ENCODE results near the gene MRPL2.

The MRPL2 gene

GRCh38 chr6:43097502-43097901 lies 38.3 kb upstream of the MRPL2 start:
- H3K27me3 ChIP-seq = no peaks in the 10 kb centered on the region
- no peaks in the 10 kb centered on the region for H3K36me3 ChIP-seq
- TF ChIP-seq, protein P1, sequence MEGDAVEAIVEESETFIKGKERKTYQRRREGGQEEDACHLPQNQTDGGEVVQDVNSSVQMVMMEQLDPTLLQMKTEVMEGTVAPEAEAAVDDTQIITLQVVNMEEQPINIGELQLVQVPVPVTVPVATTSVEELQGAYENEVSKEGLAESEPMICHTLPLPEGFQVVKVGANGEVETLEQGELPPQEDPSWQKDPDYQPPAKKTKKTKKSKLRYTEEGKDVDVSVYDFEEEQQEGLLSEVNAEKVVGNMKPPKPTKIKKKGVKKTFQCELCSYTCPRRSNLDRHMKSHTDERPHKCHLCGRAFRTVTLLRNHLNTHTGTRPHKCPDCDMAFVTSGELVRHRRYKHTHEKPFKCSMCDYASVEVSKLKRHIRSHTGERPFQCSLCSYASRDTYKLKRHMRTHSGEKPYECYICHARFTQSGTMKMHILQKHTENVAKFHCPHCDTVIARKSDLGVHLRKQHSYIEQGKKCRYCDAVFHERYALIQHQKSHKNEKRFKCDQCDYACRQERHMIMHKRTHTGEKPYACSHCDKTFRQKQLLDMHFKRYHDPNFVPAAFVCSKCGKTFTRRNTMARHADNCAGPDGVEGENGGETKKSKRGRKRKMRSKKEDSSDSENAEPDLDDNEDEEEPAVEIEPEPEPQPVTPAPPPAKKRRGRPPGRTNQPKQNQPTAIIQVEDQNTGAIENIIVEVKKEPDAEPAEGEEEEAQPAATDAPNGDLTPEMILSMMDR (IDR thresholded peaks at IDR 0.05; ENCODE audit: low read depth, low read length) = no peak
- H3K9me3 ChIP-seq = no peaks in the 10 kb centered on the region; the same call in 1 of the 2 replicates
- DNase-seq = no peak
- H3K4me1 ChIP-seq = peaks cover 15% of the 10 kb centered on the region
- no peak overlapping the region for H3K4me3 ChIP-seq (ENCODE audit: low read depth, low read length)

- Histone ChIP-seq H3K27me3 (no peaks in the 10 kb centered on the region), H3K4me1 (peaks cover 16% of the 10 kb centered on the region), H3K4me3 (ENCODE audit: low read depth, low read length) (no peak overlapping the region), H3K36me3 (no peaks in the 10 kb centered on the region), H3K9me3 (no peaks in the 10 kb centered on the region; the same call in 1 of the 2 replicates)
- TF ChIP-seq, protein P1 (IDR thresholded peaks at IDR 0.05; ENCODE audit: low read depth, low read length) = no peak
- no peak for DNase-seq
These were observed 37.9 kb upstream of the MRPL2 start for GRCh38 chr6:43097098-43097489.

DNA sequence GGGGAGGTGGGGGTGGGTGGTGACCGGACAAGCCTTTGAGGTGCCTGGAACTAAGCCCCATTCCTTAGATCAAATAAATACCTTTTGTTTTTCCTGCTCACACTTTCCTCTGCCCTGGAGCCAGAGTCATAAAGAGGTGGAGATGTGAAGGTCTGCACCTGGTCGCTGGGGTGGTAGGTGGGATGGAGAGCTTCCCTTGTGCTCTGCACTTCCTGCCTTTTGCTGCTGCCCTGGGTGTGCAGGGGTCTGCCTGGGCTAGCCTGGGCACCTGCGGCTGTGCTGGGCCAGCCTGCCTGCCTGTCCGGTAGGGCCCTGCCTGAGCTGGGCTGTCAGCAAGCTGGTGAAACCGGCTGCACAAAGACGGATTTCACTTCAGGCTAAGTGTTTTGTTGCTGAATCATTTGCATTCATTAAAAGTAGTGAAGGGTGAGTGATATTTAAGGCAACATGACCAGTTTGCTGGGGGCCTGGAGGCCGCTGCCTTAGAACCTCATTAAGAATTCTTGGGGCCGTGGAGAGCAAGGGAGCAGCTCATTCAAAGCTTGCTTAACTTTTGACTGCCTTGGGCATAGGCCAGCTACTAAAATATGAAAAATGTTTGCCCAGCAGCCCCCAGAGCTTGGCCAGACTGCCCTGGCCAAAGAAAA lies 37.3 kb upstream of the MRPL2 start:
- TF ChIP-seq, protein P1 (IDR thresholded peaks at IDR 0.05; ENCODE audit: low read depth, low read length) = no peak
- Histone ChIP-seq H3K4me1 (peaks cover 16% of the 10 kb centered on the region), H3K9me3 (no peaks in the 10 kb centered on the region; the same call in 1 of the 2 replicates), H3K27me3 (no peaks in the 10 kb centered on the region), H3K36me3 (no peaks in the 10 kb centered on the region), H3K4me3 (ENCODE audit: low read depth, low read length) (no peak overlapping the region)
- DNase-seq = no peak

- DNase-seq = no peak
- no peaks in the 10 kb centered on the region for H3K27me3 ChIP-seq
- no peak overlapping the region for H3K4me3 ChIP-seq (ENCODE audit: low read depth, low read length)
- no peaks in the 10 kb centered on the region for H3K36me3 ChIP-seq
- H3K4me1 ChIP-seq = peaks cover 16% of the 10 kb centered on the region
- TF ChIP-seq, protein P1 (IDR thresholded peaks at IDR 0.05; ENCODE audit: low read depth, low read length) = no peak
- no peaks in the 10 kb centered on the region; the same call in 1 of the 2 replicates for H3K9me3 ChIP-seq
These were observed 36.7 kb upstream of the MRPL2 start for GRCh38 chr6:43095939-43096338.

GRCh38 chr6:43093436-43094289 lies 34.4 kb upstream of the MRPL2 start:
- no peak overlapping the region for H3K4me3 ChIP-seq (ENCODE audit: low read depth, low read length)
- TF ChIP-seq, protein P1 (IDR thresholded peaks at IDR 0.05; ENCODE audit: low read depth, low read length) = no peak
- H3K36me3 ChIP-seq = no peaks in the 10 kb centered on the region
- no peak for DNase-seq
- peaks cover 20% of the 10 kb centered on the region for H3K4me1 ChIP-seq
- H3K27me3 ChIP-seq = no peaks in the 10 kb centered on the region
- no peaks in the 10 kb centered on the region; the same call in 1 of the 2 replicates for H3K9me3 ChIP-seq

- TF ChIP-seq, protein P1 (IDR thresholded peaks at IDR 0.05; ENCODE audit: low read depth, low read length) = no peak
- peaks cover 16% of the 10 kb centered on the region for H3K4me1 ChIP-seq
These were observed 33.4 kb upstream of the MRPL2 start for GRCh38 chr6:43092635-43093034.

More at GRCh38 chr6:43092635-43093034, 33.4 kb upstream of the MRPL2 start:
- Histone ChIP-seq H3K9me3 (no peaks in the 10 kb centered on the region), H3K4me3 (ENCODE audit: low read depth, low read length) (no peak overlapping the region), H3K27me3 (no peaks in the 10 kb centered on the region), H3K36me3 (no peaks in the 10 kb centered on the region)
- no peak for DNase-seq
